HepG2 (cell line): ENCODE measurements around the gene CDK3. TPM values are rescaled to one million over a fixed set of nuclear protein-coding genes. Genes with fewer than 3 reads are reported as not detected.

ENCODE experiments used
- CCAR2 ChIP-seq: fragments of 200-400 bp; formaldehyde crosslinking; optimal IDR thresholded peaks from 2 replicates; pipeline ENCODE3; 2018; ENCODE audit warnings: low read depth, mild to moderate bottlenecking, low read length, moderate library complexity
- KMT2A ChIP-seq: sonication (generic); formaldehyde crosslinking; IDR thresholded peaks from 2 replicates; pipeline ENCODE4 v1.4.0; 2020; ENCODE audit warnings: missing genetic modification reagents
- PREB ChIP-seq: sonication (generic); formaldehyde crosslinking; IDR thresholded peaks from 2 replicates; pipeline ENCODE4 v1.4.0; 2020; ENCODE audit warnings: missing genetic modification reagents
- RFX3 ChIP-seq: IDR thresholded peaks from 2 replicates; pipeline ENCODE4 v1.6.1; 2016; ENCODE audit warnings: missing biosample characterization, missing genetic modification reagents
- SKI ChIP-seq: fragments of 450-650 bp; IDR thresholded peaks from one replicate; pipeline ENCODE4 v1.6.1; 2018; ENCODE audit warnings: mild to moderate bottlenecking; ENCODE audit not compliant: partially characterized antibody
- TEAD2 ChIP-seq: sonication (generic); formaldehyde crosslinking; IDR thresholded peaks from 2 replicates; pipeline ENCODE4 v1.9.0; 2021; ENCODE audit warnings: missing genetic modification reagents
- ZFP36L2 ChIP-seq: sonication (generic); formaldehyde crosslinking; IDR thresholded peaks from 2 replicates; pipeline ENCODE4 v1.4.0; 2020; ENCODE audit warnings: missing genetic modification reagents
- ZNF276 ChIP-seq: sonication (generic); formaldehyde crosslinking; IDR thresholded peaks from 2 replicates; pipeline ENCODE4 v1.4.0; 2020; ENCODE audit warnings: mild to moderate bottlenecking, low read depth, missing genetic modification reagents
- ZNF703 ChIP-seq: sonication (generic); formaldehyde crosslinking; IDR thresholded peaks from 2 replicates; pipeline ENCODE4 v1.5.1; 2020; ENCODE audit warnings: missing genetic modification reagents, mild to moderate bottlenecking, moderate library complexity, borderline replicate concordance
- polyA plus RNA-seq, 8 experiments: library from polyadenylated mRNA; depleted of rRNA in 3 of 8; stranded (reverse) in 7 of 8; unstranded in 1 of 8; fragments of >200 nt; fragmentation: Illumina TruSeq in 4 of 8; extraction: Trizol in 4 of 8; gene quantifications; 2 replicates each; pipeline versions ENCODE4 v1.2.1 to v1.2.3, GENCODE V29; 2011 to 2016; ENCODE audit warnings: low read depth in 4 of 8, missing spikeins in 1 of 8, mixed read lengths in 1 of 8; ENCODE audit not compliant: insufficient read depth in 1 of 8
- total RNA-seq, 5 experiments: library from RNA; depleted of rRNA; stranded (reverse); fragments of >200 nt; fragmentation: Illumina TruSeq; extraction: Trizol; gene quantifications; 2 replicates each; pipeline ENCODE4 v1.2.3, GENCODE V29; 2016; ENCODE audit warnings: low read depth in 1 of 5
- TF ChIP-seq, protein P1 (sequence below): sonication (generic); formaldehyde crosslinking; IDR thresholded peaks from 2 replicates; pipeline ENCODE4 v1.4.0; 2020; ENCODE audit warnings: mild to moderate bottlenecking, missing genetic modification reagents
- TF ChIP-seq, protein P2 (sequence below): sonication (generic); formaldehyde crosslinking; IDR thresholded peaks from 2 replicates; pipeline ENCODE4 v1.4.0; 2020; ENCODE audit warnings: missing genetic modification reagents, borderline replicate concordance

Gene CDK3
- total and polyA plus RNA-seq, 2 of the 13 experiments (the other 11 are each of a cell fraction or from before 2014, with no cell fraction given) = 5.8 to 11.4 TPM

DNA sequence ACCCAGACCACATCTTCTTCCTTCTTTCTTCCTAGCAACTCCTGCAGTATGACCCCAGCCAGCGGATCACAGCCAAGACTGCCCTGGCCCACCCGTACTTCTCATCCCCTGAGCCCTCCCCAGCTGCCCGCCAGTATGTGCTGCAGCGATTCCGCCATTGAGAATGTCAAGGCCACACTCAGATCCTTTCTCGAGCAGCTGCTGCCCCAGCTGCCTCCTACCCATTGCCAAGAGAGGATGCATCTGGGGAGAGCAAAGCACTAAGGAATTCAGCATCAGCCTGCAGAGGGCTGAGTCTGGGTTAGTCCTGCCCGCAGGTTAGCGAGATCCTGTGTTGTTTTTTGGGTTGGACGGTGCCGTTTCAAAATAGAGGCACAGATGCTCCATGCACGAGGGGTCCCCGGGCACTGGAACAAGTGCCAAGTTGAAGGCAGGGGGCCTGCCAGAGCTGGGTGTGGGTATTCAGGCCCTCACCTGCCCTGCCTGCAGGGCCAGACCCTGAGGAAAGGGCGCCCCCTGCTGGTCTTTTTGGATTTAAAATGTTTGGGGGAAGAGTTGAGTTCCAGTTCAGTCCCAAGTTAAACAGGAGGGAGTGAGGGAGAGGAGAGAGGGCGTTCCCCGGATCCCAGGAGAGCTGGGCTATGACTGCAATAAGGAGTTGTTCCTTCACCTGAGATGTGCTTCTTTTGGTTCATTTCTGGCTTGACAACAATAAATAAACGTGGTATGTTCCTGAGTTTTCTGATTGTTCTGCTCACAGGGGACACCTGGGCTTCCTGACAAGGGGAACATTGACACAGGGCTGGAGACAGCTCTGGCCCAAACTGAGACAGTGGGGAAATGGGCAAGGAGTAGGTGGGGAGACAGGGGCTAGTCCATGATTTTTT, 4.9 kb downstream of the CDK3 start (continued):
- TF ChIP-seq, protein P1, sequence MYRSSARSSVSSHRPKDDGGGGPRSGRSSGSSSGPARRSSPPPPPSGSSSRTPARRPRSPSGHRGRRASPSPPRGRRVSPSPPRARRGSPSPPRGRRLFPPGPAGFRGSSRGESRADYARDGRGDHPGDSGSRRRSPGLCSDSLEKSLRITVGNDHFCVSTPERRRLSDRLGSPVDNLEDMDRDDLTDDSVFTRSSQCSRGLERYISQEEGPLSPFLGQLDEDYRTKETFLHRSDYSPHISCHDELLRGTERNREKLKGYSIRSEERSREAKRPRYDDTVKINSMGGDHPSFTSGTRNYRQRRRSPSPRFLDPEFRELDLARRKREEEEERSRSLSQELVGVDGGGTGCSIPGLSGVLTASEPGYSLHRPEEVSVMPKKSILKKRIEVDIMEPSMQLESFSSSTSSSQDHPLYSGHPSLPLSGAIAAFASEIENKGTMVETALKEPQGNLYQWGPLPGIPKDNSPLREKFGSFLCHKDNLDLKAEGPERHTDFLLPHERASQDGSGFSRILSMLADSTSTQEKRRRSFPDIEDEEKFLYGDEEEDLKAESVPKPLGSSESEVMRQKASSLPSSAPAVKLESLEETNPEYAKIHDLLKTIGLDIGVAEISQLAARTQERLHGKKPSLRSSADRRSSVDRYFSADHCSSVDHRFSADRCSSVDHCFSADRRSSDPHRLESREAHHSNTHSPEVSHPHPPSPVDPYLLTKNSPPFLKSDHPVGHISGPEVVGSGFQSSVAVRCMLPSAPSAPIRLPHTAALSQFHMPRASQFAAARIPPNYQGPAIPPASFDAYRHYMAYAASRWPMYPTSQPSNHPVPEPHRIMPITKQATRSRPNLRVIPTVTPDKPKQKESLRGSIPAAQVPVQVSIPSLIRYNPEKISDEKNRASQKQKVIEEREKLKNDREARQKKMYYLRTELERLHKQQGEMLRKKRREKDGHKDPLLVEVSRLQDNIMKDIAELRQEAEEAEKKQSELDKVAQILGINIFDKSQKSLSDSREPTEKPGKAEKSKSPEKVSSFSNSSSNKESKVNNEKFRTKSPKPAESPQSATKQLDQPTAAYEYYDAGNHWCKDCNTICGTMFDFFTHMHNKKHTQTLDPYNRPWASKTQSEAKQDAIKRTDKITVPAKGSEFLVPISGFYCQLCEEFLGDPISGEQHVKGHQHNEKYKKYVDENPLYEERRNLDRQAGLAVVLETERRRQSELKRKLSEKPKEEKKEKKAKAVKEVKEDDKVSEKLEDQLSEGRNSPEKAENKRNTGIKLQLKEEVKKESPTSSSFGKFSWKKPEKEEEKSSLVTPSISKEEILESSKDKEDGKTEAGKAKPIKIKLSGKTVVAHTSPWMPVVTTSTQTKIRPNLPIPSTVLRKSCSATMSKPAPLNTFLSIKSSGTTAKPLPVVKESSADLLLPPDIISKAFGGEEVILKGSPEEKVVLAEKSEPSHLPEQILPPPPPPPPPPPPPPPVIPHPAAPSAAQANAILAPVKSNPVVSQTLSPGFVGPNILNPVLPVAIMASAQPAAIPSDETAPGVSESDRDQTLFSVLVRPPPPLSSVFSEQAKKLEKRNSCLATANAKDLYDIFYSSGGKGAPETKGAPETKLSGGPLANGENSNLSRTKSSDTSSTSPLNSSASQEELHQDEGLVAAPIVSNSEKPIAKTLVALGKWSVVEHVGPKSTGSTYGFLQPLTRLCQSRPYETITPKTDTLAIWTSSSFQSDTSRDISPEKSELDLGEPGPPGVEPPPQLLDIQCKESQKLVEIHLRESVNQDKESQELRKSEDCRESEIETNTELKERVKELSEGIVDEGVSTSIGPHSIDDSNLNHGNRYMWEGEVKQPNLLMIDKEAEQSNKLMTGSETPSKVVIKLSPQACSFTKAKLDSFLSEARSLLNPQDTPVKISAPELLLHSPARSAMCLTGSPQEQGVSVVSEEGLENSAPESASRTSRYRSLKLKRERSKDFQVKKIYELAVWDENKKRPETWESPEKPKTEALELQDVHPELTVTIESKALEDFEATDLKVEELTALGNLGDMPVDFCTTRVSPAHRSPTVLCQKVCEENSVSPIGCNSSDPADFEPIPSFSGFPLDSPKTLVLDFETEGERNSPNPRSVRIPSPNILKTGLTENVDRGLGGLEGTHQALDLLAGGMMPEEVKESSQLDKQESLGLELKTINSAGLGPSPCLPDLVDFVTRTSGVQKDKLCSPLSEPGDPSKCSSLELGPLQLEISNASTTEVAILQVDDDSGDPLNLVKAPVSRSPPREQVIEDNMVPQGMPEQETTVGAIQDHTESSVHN (CRISPR knock-in tag) = no peak
- TF ChIP-seq ZFP36L2 = no peak
- TF ChIP-seq, protein P2, sequence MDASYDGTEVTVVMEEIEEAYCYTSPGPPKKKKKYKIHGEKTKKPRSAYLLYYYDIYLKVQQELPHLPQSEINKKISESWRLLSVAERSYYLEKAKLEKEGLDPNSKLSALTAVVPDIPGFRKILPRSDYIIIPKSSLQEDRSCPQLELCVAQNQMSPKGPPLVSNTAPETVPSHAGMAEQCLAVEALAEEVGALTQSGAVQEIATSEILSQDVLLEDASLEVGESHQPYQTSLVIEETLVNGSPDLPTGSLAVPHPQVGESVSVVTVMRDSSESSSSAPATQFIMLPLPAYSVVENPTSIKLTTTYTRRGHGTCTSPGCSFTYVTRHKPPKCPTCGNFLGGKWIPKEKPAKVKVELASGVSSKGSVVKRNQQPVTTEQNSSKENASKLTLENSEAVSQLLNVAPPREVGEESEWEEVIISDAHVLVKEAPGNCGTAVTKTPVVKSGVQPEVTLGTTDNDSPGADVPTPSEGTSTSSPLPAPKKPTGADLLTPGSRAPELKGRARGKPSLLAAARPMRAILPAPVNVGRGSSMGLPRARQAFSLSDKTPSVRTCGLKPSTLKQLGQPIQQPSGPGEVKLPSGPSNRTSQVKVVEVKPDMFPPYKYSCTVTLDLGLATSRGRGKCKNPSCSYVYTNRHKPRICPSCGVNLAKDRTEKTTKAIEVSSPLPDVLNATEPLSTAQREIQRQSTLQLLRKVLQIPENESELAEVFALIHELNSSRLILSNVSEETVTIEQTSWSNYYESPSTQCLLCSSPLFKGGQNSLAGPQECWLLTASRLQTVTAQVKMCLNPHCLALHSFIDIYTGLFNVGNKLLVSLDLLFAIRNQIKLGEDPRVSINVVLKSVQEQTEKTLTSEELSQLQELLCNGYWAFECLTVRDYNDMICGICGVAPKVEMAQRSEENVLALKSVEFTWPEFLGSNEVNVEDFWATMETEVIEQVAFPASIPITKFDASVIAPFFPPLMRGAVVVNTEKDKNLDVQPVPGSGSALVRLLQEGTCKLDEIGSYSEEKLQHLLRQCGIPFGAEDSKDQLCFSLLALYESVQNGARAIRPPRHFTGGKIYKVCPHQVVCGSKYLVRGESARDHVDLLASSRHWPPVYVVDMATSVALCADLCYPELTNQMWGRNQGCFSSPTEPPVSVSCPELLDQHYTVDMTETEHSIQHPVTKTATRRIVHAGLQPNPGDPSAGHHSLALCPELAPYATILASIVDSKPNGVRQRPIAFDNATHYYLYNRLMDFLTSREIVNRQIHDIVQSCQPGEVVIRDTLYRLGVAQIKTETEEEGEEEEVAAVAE (CRISPR knock-in tag) = 0 out of 2 replicates have a peak, but pooled peaks have one; percentile 49
- TF ChIP-seq CCAR2 = no peak
- no peak for TF ChIP-seq TEAD2
- no peak for TF ChIP-seq ZNF276 (CRISPR knock-in tag)
- no peak for TF ChIP-seq ZNF703 (CRISPR knock-in tag)
- TF ChIP-seq PREB = no peak
- no peak for TF ChIP-seq SKI
- TF ChIP-seq KMT2A (CRISPR knock-in tag) = 0 out of 2 replicates have a peak, but pooled peaks have one; percentile 54
- TF ChIP-seq RFX3 (CRISPR knock-in tag) = no peak
